ENCODE results near the gene TRAPPC12. TPM values are rescaled to one million over a fixed set of nuclear protein-coding genes. Genes with fewer than 3 reads are reported as not detected.
"Not testable (repeated sequence)": the region's sequence is repeated elsewhere in the genome, so short reads cannot be mapped to it uniquely, and the experiment has no call there.

TRAPPC12 gene
- total RNA-seq, 1 experiment from 2014 or later: 45.1 TPM

DNA sequence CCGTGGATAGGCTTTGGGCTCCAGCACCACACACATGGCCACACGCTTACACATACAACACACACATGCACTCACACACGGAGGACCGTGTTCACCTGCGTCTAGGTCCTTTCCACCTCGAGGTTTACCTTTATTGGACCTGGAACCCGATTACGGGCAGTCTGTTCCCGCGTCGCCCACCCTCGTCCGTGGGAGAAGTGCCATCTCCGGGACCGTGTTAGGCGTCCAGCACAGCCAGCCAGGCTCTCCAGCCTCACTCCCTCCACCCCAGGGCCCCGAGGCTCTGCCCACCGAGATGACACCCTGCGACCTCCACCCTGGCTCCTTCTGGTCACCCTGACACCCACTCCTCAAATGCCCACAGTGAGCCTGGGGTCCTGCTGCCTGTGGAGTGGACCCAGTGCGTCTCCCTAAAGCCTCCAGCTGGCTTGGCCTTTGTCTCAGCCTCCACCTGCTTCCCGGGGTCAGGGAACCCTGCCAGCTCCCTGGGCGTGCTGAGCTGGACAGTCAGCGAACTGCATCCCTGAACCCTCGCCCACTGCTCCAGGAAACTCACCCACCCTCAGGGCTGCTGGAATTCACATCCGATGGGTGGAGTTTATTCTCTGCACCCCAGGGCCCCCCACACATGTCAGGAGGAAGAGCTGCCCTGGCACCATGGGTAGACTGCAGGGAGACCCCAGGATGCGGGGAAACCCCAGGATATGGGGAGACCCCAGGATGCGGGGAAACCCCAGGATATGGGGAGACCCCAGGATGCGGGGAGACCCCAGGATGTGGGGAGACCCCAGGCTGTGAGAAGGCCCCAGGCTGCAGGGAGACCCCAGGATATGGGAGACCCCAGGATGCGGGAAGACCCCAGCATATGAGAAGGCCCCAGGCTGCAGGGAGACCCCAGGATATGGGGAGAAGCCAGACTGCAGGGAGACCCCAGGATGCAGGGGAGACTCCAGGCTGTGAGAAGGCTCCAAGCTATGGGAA lies 106.8 kb downstream of the TRAPPC12 start:
- DNase-seq (ENCODE audit: low spot score): no peak

DNA sequence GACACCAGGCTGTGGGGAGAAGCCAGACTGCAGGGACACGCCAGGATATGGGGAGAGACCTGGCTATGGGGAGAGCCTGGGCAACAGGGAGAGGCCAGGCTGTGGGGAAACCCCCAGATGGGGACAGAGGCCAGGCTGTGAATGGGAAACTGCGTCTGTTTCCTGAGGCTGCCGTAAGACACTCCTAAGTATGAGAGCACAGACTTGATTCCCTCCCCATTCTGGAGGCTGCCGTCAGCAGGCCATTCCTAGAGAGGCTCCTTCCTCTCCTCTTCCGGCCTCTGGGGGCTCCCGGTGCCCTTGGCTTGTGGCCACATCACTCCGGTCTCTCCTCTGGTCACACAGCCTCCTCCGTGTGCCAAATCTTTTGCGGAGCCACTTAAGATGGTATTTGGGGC lies 107.5 kb downstream of the TRAPPC12 start:
- no peak for DNase-seq (ENCODE audit: low spot score)

DNA sequence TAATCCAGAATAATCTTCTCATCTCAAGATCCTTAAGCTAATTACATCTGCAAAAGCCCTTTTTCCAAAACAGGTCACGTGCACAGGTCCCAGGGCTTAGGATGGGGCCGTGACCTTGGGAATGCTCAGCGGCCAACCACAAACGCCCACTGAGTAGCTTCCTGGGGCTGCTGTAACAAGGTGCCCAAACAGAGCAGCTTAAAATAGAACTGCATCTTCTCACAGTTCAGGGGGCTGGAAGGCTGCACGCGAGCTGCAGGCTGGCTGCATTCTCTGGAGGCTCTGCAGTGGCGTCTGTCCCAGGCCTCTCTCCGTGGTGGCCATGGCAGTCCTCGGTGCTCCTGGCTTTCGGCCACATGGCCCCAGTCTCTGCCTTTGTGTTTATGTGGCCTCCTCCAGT lies 107.9 kb downstream of the TRAPPC12 start:
- DNase-seq (ENCODE audit: low spot score): no peak

DNA sequence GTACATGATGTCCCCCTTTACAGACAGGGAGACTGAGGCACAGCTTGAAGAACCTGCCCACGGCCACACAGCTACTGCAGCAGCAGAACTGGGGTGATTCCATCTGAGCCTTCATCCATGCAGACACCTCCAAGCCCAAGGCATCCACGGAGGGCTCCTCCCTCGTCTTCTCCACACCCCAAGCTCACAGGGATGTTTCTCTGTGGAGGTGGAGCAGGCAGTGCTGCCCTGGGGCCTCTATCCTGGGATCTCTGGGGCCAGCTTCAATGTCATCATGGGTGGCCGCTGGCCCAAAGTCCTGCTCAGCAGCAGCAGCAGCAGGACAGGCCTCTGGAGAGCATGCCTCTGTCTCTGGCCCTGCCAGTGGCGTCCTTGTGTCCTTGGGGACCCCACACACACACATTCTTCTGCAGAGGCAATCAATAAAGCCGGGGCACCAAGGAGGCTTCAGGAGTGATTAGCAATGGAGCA lies 108.6 kb downstream of the TRAPPC12 start:
- no peak for DNase-seq (ENCODE audit: low spot score)

DNA sequence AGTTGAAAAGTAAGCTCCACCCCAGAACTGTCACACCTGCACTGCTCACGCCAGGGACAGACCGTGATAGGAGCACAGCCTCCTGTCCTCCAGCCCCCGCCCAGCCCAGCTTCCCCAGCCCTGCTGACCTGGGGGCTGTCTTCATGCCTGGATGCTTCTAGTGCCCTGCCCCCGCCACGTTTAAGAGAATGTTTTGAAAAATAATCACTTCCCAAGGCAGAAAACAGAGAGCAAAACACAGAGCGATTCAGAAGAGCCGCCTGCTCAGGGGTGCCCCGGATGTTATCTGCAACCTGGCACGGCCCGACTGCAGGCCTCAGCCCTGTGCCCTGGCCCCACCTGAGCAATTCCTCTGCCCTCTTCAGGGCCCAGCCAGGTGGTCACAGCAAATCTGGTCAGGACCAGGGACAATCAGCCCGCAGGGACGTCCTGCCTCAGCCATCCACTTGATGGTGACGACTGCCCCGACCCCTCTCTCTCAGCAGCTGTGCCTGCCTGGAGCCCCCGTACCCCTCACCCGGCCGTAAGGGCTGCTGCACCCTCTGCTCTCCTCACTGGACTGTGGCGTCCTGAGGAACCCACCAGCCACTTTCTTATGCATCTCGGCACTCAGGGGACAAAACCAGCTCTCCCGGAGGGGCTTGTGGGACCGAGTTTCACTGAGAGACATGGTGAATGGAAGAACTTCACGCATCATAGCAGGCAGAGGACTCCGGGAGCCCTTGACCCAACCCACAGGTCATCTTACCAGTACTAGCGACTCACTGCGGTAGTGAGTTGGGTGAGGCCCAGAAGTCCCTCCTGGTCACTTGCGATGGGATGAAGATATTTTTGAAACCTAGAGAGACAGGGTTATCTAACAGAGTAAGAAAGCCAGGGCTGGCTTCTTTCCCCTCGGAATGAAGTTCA lies 109.6 kb downstream of the TRAPPC12 start:
- DNase-seq (ENCODE audit: low spot score): no peak

DNA sequence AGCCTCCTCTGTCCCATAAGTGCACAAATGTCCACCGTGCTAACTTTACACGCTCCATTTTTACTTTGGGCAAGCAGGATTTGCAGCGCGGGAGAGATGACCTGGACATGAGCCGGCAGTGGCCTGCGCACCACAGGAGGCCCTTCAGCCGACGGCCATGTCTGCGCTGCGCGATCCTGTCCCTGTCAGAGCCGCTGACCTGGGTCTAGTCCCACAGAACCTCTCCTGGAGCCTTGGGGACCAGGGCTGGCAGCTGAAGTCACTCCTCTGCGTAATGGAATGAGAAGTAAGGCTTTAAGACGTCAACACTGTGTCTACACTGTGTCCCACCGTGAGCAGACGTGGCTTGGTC lies 110.2 kb downstream of the TRAPPC12 start:
- no peak for DNase-seq (ENCODE audit: low spot score)

DNA sequence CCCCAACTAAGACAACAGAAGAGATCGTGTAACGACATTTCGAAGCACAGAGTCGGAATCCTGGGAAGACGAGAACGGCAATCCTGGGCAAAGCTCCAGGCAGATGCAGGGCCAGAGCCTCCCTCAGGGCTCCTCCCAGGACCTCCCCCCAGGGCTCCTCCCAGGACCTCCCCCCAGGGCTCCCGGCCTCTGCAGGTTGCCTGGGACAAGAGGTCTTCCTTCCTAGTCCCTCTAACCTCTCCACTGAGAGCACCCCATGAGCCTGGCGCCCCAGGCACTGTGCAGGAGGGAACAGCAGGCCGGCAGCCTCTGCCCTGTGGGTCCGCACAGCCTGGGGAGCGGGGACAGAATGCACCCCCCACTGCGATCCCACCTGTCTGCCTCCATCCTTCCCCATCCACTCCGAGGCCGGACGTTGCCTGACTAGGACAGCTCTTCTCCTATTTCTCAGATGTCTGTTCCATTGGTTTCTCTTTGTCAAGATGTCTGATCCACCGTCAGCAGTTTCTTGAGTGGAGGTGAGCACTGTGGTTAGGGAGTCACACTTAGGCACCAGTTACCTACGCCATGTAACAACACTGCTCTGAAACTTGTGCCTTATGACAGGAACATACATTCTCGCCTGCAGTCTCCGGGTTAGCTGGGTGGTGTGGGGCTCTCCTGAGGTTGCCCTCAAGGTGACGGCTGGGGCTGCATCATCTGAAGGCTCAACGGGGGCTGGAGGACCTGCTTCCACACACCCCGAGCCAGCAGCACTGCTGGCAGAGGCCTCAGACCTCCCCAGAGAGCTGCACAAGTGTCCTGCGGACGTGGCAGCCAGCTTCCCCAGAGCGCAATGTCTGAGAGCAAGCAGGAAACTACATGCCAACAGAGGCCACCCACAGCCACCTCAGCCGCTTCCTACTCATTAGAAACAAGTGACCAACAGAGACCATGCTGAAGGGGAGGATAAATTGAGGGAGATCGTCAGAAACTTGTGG lies 111.0 kb downstream of the TRAPPC12 start:
- DNase-seq (ENCODE audit: low spot score): no peak

DNA sequence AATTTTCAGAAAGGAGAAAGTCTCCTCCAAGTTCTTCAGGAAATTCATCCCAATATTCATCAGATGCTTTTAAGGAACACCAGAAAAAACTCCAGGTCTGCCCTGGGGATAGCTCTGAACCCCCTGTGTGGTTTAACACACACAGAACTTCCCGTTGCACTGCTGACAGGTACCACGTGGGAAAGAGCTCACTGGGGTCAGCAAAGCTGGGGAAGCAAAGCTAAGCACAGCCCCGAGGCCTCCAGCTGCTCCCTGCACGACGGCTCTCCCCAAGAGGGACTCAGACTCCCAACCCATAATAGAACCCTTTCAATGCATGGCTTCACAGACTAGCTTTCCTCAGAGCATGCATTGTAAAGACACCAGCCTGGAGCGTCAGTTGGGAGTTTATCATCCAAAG lies 111.8 kb downstream of the TRAPPC12 start:
- DNase-seq (ENCODE audit: low spot score): no peak

DNA sequence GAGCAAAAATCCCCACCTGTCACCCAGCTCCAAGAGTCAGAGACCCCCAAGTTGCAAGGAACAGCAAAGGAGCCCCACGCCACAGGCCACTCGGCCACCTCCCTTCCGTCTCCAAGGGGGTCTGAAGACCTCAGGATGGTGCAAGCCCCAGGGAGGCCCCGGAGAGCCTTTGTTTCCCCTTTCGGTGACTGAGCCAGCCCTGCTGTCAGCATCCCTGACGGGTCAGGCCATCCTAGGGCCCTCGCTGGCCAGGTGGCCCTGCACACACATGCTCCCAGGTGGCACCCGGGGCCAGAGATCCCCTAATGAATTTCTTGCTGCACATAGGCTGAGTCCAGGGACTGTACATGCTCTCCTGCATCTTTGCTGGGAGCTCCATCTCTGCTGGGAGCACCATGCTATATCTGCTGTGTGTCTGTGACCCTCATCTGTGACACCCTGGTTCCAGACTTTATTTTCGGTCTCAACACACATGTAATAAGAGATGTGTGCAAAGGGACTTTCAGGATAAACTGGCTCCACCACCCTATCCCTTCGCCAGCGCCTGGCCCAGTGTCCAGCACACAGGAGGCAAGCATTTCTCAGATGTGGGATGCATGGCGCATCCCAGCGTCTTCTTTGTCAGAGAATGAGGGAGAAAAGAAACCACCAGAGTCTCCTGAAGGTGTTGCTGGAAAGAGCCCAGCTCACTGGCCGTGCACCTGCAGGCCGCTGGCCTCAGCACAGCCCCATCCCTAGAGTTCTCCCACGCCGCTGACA lies 112.4 kb downstream of the TRAPPC12 start:
- no peak for DNase-seq (ENCODE audit: low spot score)

DNA sequence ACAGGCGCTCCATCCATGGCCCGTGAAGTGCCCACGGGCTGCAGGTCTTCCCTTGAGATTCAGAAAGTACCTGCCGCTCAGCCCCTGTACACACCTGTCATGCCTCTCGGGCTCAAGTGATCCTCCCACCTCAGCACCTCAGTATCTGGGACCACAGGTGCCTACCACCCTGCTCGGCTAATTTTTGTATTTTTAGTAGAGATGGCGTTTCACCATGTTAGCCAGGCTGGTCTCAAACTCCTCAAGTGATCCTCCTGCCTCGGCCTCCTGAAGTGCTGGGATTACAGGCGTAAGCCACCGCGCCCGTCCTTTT lies 112.9 kb downstream of the TRAPPC12 start:
- not testable (repeated sequence) for DNase-seq (ENCODE audit: low spot score)

DNA sequence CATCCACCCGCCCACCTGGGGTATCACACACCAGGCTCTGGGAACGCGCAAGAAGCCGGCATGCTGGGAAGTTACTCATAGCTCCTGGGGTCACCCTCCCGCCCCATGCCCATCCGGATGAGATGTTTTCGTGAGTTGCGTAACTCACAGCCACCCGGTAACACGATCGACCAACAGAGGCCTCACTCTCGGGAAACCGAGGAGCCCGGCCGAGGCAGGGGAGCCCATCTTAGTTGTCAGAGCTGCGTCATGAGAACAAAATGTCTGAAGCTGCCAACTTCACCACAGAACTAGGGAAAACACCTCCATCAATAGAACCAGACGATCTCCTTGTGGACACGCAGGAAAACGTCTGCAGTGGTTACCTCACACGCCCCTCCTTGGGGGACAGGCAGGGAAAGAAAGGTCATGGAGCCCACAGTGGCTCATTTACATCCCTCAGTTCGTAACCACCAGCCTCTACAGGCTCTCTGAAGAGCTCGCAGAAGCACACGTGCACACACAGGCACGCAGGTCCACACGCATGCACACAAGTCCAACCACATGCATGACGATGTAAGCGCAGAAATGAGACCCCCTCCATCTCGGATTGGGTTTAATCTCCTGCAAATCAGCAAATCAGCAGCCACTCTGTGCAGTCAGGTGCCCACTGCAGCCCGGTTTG lies 113.6 kb downstream of the TRAPPC12 start:
- DNase-seq (ENCODE audit: low spot score): no peak

DNA sequence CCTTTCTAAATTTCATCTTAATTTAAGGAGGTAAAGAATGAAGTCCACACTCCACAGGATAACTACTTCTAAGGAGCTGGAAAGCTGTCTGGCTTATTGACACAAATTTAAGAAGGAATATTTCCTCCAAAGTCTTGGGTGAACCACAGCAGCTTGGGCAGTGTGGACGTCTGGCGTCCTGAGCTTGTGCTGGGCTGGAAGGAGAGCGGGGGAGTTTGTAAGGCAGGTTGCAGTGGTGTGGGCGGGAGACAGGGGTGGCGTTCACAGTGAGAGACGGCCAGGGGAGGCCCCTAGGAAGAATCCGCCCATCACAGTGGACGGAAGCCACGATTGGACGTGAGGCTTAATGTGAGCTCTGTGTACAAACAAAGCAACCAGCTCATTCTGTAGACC lies 114.1 kb downstream of the TRAPPC12 start:
- DNase-seq (ENCODE audit: low spot score): no peak

DNA sequence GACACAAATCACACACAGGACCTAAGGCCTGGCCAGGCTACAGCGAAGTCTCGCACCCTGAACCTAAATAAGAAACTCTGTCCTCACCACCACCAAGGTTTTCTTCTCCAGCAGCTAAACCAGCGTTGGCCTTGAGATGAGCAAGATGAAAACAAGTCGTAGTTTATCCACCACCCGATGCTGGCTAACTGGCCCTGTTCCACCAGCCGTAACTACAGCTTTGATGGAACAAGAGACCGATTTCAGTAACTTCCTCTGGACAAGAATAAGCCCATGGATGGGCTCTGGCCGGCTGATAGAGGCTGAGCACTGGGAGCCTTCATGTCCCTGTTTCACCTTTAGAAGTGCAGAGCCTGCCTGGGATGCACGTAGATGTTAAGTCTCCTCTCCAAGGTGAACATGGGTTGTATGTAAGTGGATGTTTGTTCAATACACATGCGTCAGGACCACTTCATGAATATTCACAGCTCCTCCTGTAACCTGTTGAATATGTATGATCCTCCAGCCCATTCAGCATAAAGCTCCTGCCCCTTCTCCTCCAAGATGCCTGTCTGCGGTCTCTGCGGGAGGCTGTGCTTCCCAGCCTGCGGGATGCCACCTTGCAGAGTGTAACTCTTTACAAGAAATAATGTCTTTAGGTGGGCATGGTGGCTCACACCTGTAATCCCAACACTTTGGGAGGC lies 115.6 kb downstream of the TRAPPC12 start:
- DNase-seq (ENCODE audit: low spot score): no peak

DNA sequence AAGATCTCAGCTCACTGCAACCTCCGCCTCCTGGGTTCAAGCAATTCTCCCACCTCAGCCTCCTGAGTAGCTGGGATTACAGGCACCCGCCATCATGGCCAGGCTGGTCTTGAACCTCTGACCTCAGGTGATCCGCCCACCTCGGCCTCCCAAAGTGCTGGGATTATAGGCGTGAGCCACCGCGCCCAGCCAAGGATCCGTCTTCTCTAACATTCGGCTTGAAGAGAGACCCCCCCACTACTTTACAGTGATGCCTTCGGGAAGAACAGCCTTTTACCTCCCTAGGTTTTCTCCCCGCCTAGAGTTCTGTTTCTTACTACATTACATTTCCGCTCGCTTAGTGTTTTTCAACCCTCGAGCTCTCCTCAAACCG lies 117.2 kb downstream of the TRAPPC12 start:
- DNase-seq (ENCODE audit: low spot score): not testable (repeated sequence)

DNA sequence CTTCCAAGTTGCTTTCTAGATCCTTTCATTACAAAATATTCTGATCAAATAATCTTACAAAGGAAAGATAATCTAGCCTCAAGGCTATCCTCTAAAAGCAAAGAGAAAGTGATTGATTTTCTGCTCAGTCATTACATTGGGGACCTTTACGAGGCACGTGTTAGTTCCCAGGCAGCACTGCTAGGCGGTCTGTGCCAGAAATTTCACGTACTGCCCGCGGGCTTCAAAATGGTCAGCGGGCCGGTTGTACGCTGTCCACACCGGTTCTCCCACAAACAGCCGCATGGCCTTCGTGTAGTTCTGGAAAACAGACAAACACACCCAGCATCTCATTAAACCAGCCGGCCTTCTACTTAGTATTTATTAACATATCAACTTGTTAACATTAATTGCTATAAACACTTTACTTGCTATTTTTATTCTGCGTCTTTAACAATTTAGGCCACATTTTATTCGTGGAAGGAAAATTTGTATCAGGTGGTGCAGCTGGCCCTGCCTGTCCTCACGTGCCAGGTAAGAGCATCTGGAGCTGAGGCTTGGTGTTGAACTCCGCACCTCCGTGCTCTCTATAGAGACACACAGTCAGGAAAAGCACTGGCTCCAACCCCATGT lies 119.4 kb downstream of the TRAPPC12 start:
- no peak for DNase-seq (ENCODE audit: low spot score)

DNA sequence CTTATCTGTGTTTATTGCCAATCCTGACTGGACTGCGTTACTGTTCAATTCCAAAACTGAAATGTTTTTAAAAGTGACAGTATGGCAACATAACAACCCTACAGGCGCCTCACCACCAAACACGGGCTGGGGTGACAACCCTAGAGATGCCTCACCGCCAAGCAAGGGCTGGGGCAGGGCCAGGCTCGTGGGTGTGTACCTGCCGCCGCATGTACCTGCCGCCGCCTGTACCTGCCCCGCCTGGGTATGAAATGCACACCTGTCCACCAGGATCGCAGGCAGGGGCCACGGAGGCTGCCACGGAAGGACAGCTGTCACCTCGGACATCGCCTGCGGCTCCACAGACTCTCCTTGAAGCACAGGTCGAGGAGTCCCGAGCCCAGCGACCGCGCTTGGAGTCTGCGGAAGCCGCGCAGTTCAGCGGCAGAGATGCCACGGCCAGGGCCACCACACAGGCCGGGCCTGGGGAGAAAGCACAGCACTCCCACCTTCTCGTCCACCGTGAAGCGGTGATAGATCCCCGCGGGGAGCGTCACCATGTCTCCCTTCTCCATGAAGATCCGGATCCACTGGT lies 120.9 kb downstream of the TRAPPC12 start:
- DNase-seq (ENCODE audit: low spot score): no peak

DNA sequence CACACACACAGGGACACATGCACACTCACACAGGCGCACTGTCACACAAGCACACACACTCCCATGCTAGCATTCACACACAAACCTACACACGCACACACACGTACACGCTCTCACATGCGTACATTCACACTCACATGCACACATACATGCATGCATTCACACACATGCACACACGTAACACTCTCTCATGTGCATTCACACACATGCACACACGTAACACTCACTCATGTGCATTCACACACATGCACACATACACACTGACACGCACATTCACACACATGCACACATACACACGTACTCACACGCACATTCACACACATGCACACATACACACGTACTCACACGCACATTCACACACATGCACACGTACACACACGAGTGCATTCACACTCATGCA lies 123.6 kb downstream of the TRAPPC12 start:
- DNase-seq (ENCODE audit: low spot score): no peak

DNA sequence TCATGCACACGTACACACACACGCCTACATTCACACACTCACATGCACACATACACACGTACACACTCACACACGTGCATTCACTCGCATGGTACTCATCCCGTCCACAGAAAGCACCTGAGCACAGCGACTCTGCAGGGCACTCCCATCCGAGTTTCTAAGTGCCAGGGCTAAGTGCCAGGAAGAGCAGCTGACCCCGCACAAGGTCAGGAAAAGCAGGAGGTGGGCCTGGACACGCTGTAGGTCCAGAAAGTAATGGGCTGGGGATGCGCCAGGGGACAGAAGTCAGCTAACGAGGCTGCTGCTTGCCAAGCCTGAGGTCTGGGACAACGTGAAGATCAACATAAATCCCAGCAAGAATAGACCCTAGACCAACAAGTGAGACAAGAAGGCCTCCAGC lies 124.0 kb downstream of the TRAPPC12 start:
- DNase-seq (ENCODE audit: low spot score): no peak

DNA sequence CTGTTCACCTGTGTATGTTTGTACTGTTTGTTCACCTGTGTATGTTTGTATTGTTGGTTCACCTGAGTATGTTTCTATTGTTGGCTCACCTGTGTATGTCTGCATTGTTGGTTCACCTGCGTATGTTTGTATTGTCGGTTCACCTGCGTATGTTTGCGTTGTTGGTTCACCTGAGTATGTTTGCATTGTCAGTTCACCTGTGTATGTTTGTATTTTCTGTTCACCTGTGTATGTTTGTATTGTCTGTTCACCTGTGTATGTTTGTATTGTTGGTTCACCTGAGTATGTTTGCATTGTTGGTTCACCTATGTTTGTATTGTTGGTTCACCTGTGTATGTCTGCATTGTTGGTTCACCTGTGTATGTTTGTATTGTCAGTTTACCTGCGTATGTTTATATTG lies 125.2 kb downstream of the TRAPPC12 start:
- no peak for DNase-seq (ENCODE audit: low spot score)
